ENCODE data around the gene CREBBP. TPM values are rescaled to one million over a fixed set of nuclear protein-coding genes. Genes with fewer than 3 reads are reported as not detected.
A peak's percentile ranks its signal among the peaks of the same experiment; 100 is the strongest.

The CREBBP gene
- total RNA-seq, 6 donors from 2014 or later = 54.1 to 175 (median 99.2) TPM

DNA sequence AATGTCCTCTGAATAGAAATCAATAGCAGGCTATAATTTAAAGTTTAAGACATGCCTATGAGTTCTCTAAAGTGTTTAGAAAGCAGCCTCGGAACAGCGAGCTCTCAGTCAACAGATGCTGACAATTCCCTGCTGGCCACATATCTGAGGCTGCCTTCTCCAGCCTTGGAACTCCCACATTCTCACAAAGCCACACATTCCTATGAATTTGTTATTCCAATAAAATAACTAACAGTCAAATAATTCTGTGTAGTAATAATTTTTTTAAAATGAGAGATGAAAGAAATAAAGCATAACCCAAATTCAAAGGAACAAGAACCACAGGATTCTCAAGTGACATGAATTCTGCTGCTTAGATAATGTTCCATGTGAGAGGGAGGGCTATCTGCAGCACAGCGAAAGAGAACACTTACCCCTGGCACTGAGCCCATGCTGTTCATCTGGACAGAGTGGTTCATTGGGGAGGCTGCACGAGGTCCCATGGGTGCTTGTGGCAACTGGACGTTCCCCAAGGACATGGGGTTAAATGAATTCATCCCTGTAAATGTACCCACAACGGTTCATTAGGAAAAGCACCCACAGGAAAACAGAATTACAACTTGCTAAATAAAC lies 106.3 kb downstream of the CREBBP start:
- Histone ChIP-seq H3K27ac (no peak overlapping the region), H3K36me3 (peaks cover 23 to 92% (median 78%) of the 10 kb centered on the region in 4 donors), H3K9me3 (no peaks in the 10 kb centered on the region), H3K4me1 (peaks cover 4 to 16% (median 10%) of the 10 kb centered on the region in 4 donors), H3K4me3 (no peak overlapping the region), H3K27me3 (no peaks in the 10 kb centered on the region)
- DNase-seq (no peak), ATAC-seq (ENCODE audit: low FRiP score in 2 of 2) (peak in 1 of 2 donors; percentile 41)
- 69 to 82% methylated on average over 6 of the region's 6 CpGs for WGBS, 2 donors
- TF ChIP-seq CTCF (IDR thresholded peaks at IDR 0.05) (no peak), POLR2AphosphoS5 (IDR thresholded peaks at IDR 0.05) (no peak), EP300 (IDR thresholded peaks at IDR 0.05) (no peak), POLR2A (IDR thresholded peaks at IDR 0.05) (no peak)

GRCh38 chr16:3773663-3774062 lies 106.8 kb downstream of the CREBBP start:
- Histone ChIP-seq H3K36me3 (peaks cover 23 to 92% (median 79%) of the 10 kb centered on the region in 4 donors), H3K4me3 (no peak overlapping the region), H3K4me1 (peaks cover 4 to 16% (median 10%) of the 10 kb centered on the region in 4 donors), H3K27me3 (no peaks in the 10 kb centered on the region), H3K27ac (no peak overlapping the region), H3K9me3 (no peaks in the 10 kb centered on the region)
- TF ChIP-seq EP300 (IDR thresholded peaks at IDR 0.05) (no peak), POLR2A (IDR thresholded peaks at IDR 0.05) (no peak), POLR2AphosphoS5 (IDR thresholded peaks at IDR 0.05) (no peak), CTCF (IDR thresholded peaks at IDR 0.05) (no peak)
- DNase-seq (no peak), ATAC-seq (ENCODE audit: low FRiP score in 2 of 2) (no peak)
- WGBS, 2 donors = 94 to 97% methylated on average over 14 of the region's 14 CpGs

GRCh38 chr16:3771513-3771912 lies 109.0 kb downstream of the CREBBP start:
- no peaks in the 10 kb centered on the region for H3K9me3 ChIP-seq
- H3K36me3 ChIP-seq = peaks cover 19 to 92% (median 79%) of the 10 kb centered on the region in 4 donors
- 96 to 99% methylated on average over 5 of the region's 5 CpGs for WGBS, 2 donors
- H3K4me3 ChIP-seq = no peak overlapping the region
- no peaks in the 10 kb centered on the region for H3K27me3 ChIP-seq
- DNase-seq (no peak), ATAC-seq (ENCODE audit: low FRiP score in 2 of 2) (no peak)
- TF ChIP-seq CTCF (IDR thresholded peaks at IDR 0.05) (no peak), POLR2A (IDR thresholded peaks at IDR 0.05) (no peak), EP300 (IDR thresholded peaks at IDR 0.05) (no peak), POLR2AphosphoS5 (IDR thresholded peaks at IDR 0.05) (no peak)
- no peak overlapping the region for H3K27ac ChIP-seq
- peaks cover 4 to 16% (median 10%) of the 10 kb centered on the region in 4 donors for H3K4me1 ChIP-seq

DNA sequence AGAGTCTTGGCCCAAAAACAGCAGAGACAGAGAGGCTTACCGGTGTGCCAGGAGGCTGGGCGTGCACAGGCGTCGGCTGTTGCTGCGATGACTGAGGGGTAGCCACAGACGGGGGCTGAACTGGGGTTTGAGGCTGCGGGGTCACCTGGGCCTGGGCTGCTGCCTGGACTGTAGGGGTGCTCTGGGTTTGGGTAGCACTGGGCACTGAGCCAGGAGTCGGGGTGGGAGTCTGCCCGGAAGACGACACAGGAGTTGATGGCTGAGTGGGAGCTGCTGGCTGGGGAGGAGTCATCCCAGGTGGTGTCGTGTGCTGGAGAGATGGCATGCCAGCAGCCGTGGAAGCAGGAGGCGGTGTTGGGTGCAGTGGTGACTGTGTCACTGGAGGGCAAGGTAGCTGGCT lies 110.0 kb downstream of the CREBBP start:
- DNase-seq (peak in 1 of 2 donors; percentile 58), ATAC-seq (ENCODE audit: low FRiP score in 2 of 2) (no peak)
- no peak overlapping the region for H3K4me3 ChIP-seq
- no peaks in the 10 kb centered on the region for H3K27me3 ChIP-seq
- WGBS, 2 donors = 92 to 98% methylated on average over 10 to 13 of the region's 13 CpGs
- H3K9me3 ChIP-seq = no peaks in the 10 kb centered on the region
- peaks cover 4 to 12% (median 6%) of the 10 kb centered on the region in 4 donors for H3K4me1 ChIP-seq
- TF ChIP-seq POLR2AphosphoS5 (IDR thresholded peaks at IDR 0.05) (no peak), POLR2A (IDR thresholded peaks at IDR 0.05) (no peak), CTCF (IDR thresholded peaks at IDR 0.05) (no peak), EP300 (IDR thresholded peaks at IDR 0.05) (no peak)
- H3K27ac ChIP-seq = no peak overlapping the region
- peaks cover 21 to 92% (median 79%) of the 10 kb centered on the region in 4 donors for H3K36me3 ChIP-seq

- H3K27ac ChIP-seq = no peak overlapping the region
- TF ChIP-seq EP300 (IDR thresholded peaks at IDR 0.05) (no peak), CTCF (IDR thresholded peaks at IDR 0.05) (no peak), POLR2A (IDR thresholded peaks at IDR 0.05) (no peak), POLR2AphosphoS5 (IDR thresholded peaks at IDR 0.05) (no peak)
- no peaks in the 10 kb centered on the region for H3K9me3 ChIP-seq
- no peaks in the 10 kb centered on the region for H3K27me3 ChIP-seq
- H3K4me3 ChIP-seq = no peak overlapping the region
- WGBS, 2 donors = 95 to 97% methylated on average over 13 of the region's 13 CpGs
- ATAC-seq (ENCODE audit: low FRiP score in 2 of 2) (no peak), DNase-seq (no peak)
- H3K4me1 ChIP-seq = peaks cover 4 to 7% (median 5%) of the 10 kb centered on the region in 4 donors
- peaks cover 27 to 92% (median 80%) of the 10 kb centered on the region in 4 donors for H3K36me3 ChIP-seq
These were observed 110.6 kb downstream of the CREBBP start for GRCh38 chr16:3769942-3770341.

Data from upper lobe of left lung (tissue), 6 donors.